PC-3 (cell line): ENCODE results near the gene ANXA6. TPM values are rescaled to one million over a fixed set of nuclear protein-coding genes. Genes with fewer than 3 reads are reported as not detected.
A peak's percentile ranks its signal among the peaks of the same experiment; 100 is the strongest.

Experiments used
- ATAC-seq: fragments of 200-7000 bp; cut with Tn5 transposase; 2 replicates; pipeline ENCODE4 v1.9.1; 2020; ENCODE audit warnings: mild to moderate bottlenecking, moderate library complexity
- BruUV-seq: library from RNA; stranded (reverse); fragments of 400-500 nt; replicated peaks from 2 replicates; lab custom pipeline; 2021; lab: Mats Ljungman, UMichigan
- CTCF ChIA-PET: fragments of 300-600 bp; sonication (Branson Sonifier 250); formaldehyde crosslinking; loops from one replicate; lab custom pipeline; 2022; ENCODE audit warnings: antibody characterized with exemption; lab: Charles Lee
- POLR2A ChIA-PET: fragments of 300-600 bp; sonication (Branson Sonifier 250); formaldehyde crosslinking; loops from one replicate; lab custom pipeline; 2022; ENCODE audit warnings: antibody characterized with exemption; ENCODE audit not compliant: unreplicated experiment; lab: Charles Lee
- DNase-seq: peaks from one replicate; pipeline ENCODE4 v3.0.0-alpha.2; 2015
- H2AFZ ChIP-seq: fragments of 300-600 bp; sonication (generic); 2 replicates; pipeline ENCODE4 v1.6.0; 2016; ENCODE audit warnings: antibody characterized with exemption, low read length
- H3F3A ChIP-seq: fragments of 300-600 bp; sonication (generic); one replicate; pipeline ENCODE4 v1.6.0; 2017; ENCODE audit warnings: antibody characterized with exemption, low read length, control low read depth, mild to moderate bottlenecking; ENCODE audit not compliant: unreplicated experiment
- H3K27ac ChIP-seq: fragments of 300-600 bp; sonication (generic); 2 replicates; pipeline ENCODE4 v1.5.1; 2016; ENCODE audit warnings: mild to moderate bottlenecking, low read length
- H3K27me3 ChIP-seq: fragments of 300-600 bp; sonication (generic); 2 replicates; pipeline ENCODE4 v1.6.1; 2016; ENCODE audit warnings: low read length, mixed read lengths
- H3K36me3 ChIP-seq: fragments of 300-600 bp; sonication (generic); 2 replicates; pipeline ENCODE4 v1.6.1; 2016; ENCODE audit warnings: low read depth, mixed run types, low read length, mixed read lengths
- H3K4me1 ChIP-seq: fragments of 300-600 bp; sonication (generic); 2 replicates; pipeline ENCODE4 v1.5.1; 2016; ENCODE audit warnings: low read length; ENCODE audit not compliant: insufficient read depth
- H3K4me2 ChIP-seq: fragments of 300-600 bp; sonication (generic); 2 replicates; pipeline ENCODE4 v1.6.0; 2016; ENCODE audit warnings: low read length
- H3K4me3 ChIP-seq: fragments of 300-600 bp; sonication (generic); 2 replicates; pipeline ENCODE4 v1.5.1; 2016; ENCODE audit warnings: mild to moderate bottlenecking, low read length, mixed read lengths
- H3K79me2 ChIP-seq: fragments of 300-600 bp; sonication (generic); 2 replicates; pipeline ENCODE4 v1.6.1; 2017; ENCODE audit warnings: low read length, mixed read lengths
- H3K9ac ChIP-seq: fragments of 300-600 bp; sonication (generic); 2 replicates; pipeline ENCODE4 v1.6.0; 2016; ENCODE audit warnings: mild to moderate bottlenecking, low read length
- H3K9me2 ChIP-seq: fragments of 300-600 bp; sonication (generic); replicated peaks from 2 replicates; pipeline ENCODE4 v1.6.1; 2016; ENCODE audit warnings: mixed run types, low read length, mixed read lengths
- H3K9me3 ChIP-seq: fragments of 300-600 bp; sonication (generic); 2 replicates; pipeline ENCODE4 v1.6.1; 2016; ENCODE audit warnings: low read length, mixed read lengths
- H4K20me1 ChIP-seq: fragments of 300-600 bp; sonication (generic); 2 replicates; pipeline ENCODE4 v1.6.1; 2016; ENCODE audit warnings: low read length, mixed read lengths
- EZH2 ChIP-seq: fragments of 300-600 bp; sonication (generic); IDR thresholded peaks from one replicate; pipeline ENCODE4 v1.6.1; 2017; ENCODE audit warnings: antibody characterized with exemption, mild to moderate bottlenecking, low read length; ENCODE audit not compliant: unreplicated experiment
- EZH2phosphoT487 ChIP-seq: fragments of 300-600 bp; sonication (generic); IDR thresholded peaks from 2 replicates; pipeline ENCODE4 v1.6.1; 2018; ENCODE audit warnings: mild to moderate bottlenecking, antibody characterized with exemption, low read length, borderline replicate concordance
- intact Hi-C: fragments of 100-400 bp; cut with micrococcal nuclease; formaldehyde crosslinking; loops from 2 replicates; pipeline ENCODE4 v1.9.0; 2023
- total RNA-seq: library from RNA; depleted of rRNA; stranded (reverse); fragments of >200 nt; gene quantifications from 2 replicates; pipeline ENCODE4 v1.2.3, GENCODE V29; 2014
- TF ChIP-seq, protein P1 (sequence below): fragments of 300-600 bp; sonication (generic); conservative IDR thresholded peaks from 2 replicates; pipeline ENCODE4 v1.5.1; 2017; ENCODE audit warnings: antibody characterized with exemption, low read depth, mild to moderate bottlenecking, low read length

The ANXA6 gene
- total RNA-seq, 1 experiment from 2014 or later = 122 TPM

DNA sequence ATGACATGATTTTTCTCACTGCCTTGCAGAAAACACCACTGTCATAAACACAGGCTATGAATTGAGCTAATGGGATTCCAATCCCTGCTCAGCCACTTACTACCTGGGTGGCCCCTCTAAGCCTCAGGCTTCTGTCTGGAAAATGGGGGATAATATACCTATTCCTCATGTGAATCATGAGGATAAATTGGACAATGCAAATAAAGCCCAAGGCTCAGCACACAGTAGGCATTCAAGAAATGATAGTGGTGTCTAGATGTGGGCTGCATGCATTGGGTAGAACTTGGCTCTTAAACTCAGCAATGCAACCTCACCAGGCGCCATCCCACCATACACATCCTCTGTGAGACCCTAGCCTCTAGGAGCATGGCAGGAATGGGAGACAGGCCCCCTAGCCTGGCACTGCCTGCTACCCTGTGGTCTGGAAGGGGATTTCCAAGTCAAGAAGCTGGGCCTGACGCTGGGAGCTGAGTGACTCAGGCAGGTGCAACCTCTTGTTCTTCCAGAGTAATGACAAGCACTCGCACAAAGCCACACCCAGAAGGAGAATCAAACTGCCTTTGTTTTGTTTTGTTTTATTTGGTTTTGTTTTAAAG lies 74.4 kb downstream of the ANXA6 start:
- Histone ChIP-seq H4K20me1 (no peaks in the 10 kb centered on the region), H3K4me2 (peak overlapping the region; percentile 45), H3K36me3 (peaks cover 6% of the 10 kb centered on the region; the same call in 1 of the 2 replicates), H3F3A (no peaks in the 10 kb centered on the region), H3K9me2 (no peaks in the 10 kb centered on the region), H3K27ac (peak overlapping the region; percentile 92), H3K9me3 (no peaks in the 10 kb centered on the region), H3K27me3 (no peaks in the 10 kb centered on the region), H3K79me2 (peaks cover 40% of the 10 kb centered on the region), H2AFZ (no peak overlapping the region), H3K4me1 (peaks cover 63% of the 10 kb centered on the region), H3K4me3 (no peak overlapping the region), H3K9ac (peak overlapping the region; percentile 66)
- ATAC-seq = peak; percentile 53
- BruUV-seq = no TSS peak
- DNase-seq = peak; percentile 90
- ChIA-PET CTCF (interaction anchor here (0.9 to 1.3 kb wide), 3 partner anchors 32 to 35 kb away, joined by 3 to 6 read pairs (median 3); no protein-coding TSS in a partner anchor), POLR2A (interaction anchor here (0.6 to 0.8 kb wide), 4 partner anchors 9 to 689 kb away, joined by 3 to 4 read pairs (median 4); partner anchors contain the start of gene G3BP1)
- intact Hi-C loops = loop anchor here (1.0 kb wide), 1 partner anchor 10 kb away; no protein-coding TSS in a partner anchor
- TF ChIP-seq, protein P1, sequence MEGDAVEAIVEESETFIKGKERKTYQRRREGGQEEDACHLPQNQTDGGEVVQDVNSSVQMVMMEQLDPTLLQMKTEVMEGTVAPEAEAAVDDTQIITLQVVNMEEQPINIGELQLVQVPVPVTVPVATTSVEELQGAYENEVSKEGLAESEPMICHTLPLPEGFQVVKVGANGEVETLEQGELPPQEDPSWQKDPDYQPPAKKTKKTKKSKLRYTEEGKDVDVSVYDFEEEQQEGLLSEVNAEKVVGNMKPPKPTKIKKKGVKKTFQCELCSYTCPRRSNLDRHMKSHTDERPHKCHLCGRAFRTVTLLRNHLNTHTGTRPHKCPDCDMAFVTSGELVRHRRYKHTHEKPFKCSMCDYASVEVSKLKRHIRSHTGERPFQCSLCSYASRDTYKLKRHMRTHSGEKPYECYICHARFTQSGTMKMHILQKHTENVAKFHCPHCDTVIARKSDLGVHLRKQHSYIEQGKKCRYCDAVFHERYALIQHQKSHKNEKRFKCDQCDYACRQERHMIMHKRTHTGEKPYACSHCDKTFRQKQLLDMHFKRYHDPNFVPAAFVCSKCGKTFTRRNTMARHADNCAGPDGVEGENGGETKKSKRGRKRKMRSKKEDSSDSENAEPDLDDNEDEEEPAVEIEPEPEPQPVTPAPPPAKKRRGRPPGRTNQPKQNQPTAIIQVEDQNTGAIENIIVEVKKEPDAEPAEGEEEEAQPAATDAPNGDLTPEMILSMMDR = no peak
- TF ChIP-seq EZH2 (no peak), EZH2phosphoT487 (no peak)

DNA sequence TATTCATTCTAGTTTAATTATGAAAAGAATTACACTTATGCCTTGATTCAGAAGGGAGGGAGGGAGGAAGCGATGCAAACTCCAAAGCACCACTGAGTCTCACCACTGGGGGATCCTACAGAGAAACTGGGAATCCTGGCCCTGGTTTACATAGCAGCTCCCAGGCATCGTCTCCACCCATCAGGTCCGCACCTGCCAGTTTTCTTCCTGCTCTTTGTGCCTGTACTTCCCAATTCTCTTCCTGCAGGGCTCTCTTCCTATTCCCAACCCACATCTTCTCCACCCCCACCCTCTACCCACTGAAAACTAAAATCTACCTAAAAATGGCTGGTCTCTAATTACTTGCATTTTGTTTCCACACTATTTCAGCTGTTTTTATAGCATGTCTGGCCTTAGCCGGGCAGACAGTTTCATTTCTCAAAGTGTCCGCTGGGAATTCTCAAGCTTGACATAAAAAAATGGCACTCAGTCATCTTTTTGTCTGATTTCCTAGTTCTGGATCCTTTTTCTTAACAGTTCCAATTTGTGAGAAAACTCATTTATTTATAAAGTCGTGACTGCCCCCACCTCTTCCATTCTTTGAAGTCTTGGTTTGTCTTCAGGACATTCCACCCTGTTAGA lies 75.2 kb downstream of the ANXA6 start:
- intact Hi-C loops = no loop called here
- ATAC-seq (no peak), DNase-seq (peak; percentile 24)
- ChIA-PET CTCF (interaction anchor here (1.0 to 1.5 kb wide), 3 partner anchors 30 to 33 kb away, joined by 3 to 6 read pairs (median 4); no protein-coding TSS in a partner anchor), POLR2A (no interaction called here)
- Histone ChIP-seq H3K79me2 (peaks cover 48% of the 10 kb centered on the region), H4K20me1 (peaks cover 3% of the 10 kb centered on the region; the same call in 1 of the 2 replicates), H3K9me3 (no peaks in the 10 kb centered on the region), H3K9me2 (no peaks in the 10 kb centered on the region), H3K36me3 (peaks cover 14% of the 10 kb centered on the region; the same call in 1 of the 2 replicates), H3F3A (no peaks in the 10 kb centered on the region), H3K4me2 (peak overlapping the region; percentile 95), H3K27ac (peak overlapping the region; percentile 92), H3K4me3 (peak overlapping the region; percentile 94; the same call in 1 of the 2 replicates), H3K9ac (peak overlapping the region; percentile 98), H3K4me1 (peaks cover 70% of the 10 kb centered on the region), H2AFZ (no peak overlapping the region), H3K27me3 (no peaks in the 10 kb centered on the region)
- no peak for TF ChIP-seq EZH2
- no peak for TF ChIP-seq EZH2phosphoT487
- TF ChIP-seq, protein P1 = 0 out of 2 replicates have a peak, but pooled peaks have one; percentile 13
- BruUV-seq = no TSS peak
